Urinary bladder (tissue), 4 donors: ENCODE results near the gene ELP4. TPM values are rescaled to one million over a fixed set of nuclear protein-coding genes. Genes with fewer than 3 reads are reported as not detected.

ENCODE experiments used
- DNase-seq: peaks from one replicate; pipeline ENCODE4 v3.0.0-alpha.2; 2015; ENCODE audit errors: extremely low spot score
- H3K27ac ChIP-seq: one replicate; pipeline ENCODE4 v1.5.1; 2013; ENCODE audit warnings: low read depth, mild to moderate bottlenecking, moderate library complexity
- H3K36me3 ChIP-seq: one replicate; pipeline ENCODE4 v1.6.1; 2013; ENCODE audit warnings: mild to moderate bottlenecking, moderate library complexity; ENCODE audit not compliant: insufficient read depth
- H3K4me1 ChIP-seq: one replicate; pipeline ENCODE4 v1.6.1; 2013; ENCODE audit warnings: mild to moderate bottlenecking, moderate library complexity; ENCODE audit not compliant: insufficient read depth
- H3K4me3 ChIP-seq: one replicate; pipeline ENCODE4 v1.5.1; 2013; ENCODE audit warnings: low read depth, low read length
- WGBS: extraction: QIAGEN DNeasy Blood & Tissue Kit; methylation state at CpG from one replicate; pipeline ENCODE4 v1.1.7; 2013; 5-methylcytosine and 5-hydroxymethylcytosine counted together
- polyA plus RNA-seq: library from polyadenylated mRNA; stranded (reverse); fragments of 200-250 nt; gene quantifications from one replicate; pipeline ENCODE4 v1.2.3, GENCODE V29; 2013
- total RNA-seq: library from RNA; depleted of rRNA; stranded (reverse); fragments of >200 nt; gene quantifications from one replicate; pipeline ENCODE4 v1.2.3, GENCODE V29; 2014
- donor health status: healthy with polysubstance abuse.
- donor health status: healthy.

ELP4 gene
- total and polyA plus RNA-seq, 2 donors, result 13.7 to 66.1 TPM

GRCh38 chr11:31807799-31808667 is 298.5 kb downstream of the ELP4 start:
- H3K4me1 ChIP-seq, result peaks cover 7% of the 10 kb centered on the region
- H3K36me3 ChIP-seq, result no peaks in the 10 kb centered on the region
- DNase-seq, result no peak
- H3K4me3 ChIP-seq, result no peak overlapping the region
- 6% methylated on average over 9 of the region's 9 CpGs for WGBS
- no peak overlapping the region for H3K27ac ChIP-seq

DNA sequence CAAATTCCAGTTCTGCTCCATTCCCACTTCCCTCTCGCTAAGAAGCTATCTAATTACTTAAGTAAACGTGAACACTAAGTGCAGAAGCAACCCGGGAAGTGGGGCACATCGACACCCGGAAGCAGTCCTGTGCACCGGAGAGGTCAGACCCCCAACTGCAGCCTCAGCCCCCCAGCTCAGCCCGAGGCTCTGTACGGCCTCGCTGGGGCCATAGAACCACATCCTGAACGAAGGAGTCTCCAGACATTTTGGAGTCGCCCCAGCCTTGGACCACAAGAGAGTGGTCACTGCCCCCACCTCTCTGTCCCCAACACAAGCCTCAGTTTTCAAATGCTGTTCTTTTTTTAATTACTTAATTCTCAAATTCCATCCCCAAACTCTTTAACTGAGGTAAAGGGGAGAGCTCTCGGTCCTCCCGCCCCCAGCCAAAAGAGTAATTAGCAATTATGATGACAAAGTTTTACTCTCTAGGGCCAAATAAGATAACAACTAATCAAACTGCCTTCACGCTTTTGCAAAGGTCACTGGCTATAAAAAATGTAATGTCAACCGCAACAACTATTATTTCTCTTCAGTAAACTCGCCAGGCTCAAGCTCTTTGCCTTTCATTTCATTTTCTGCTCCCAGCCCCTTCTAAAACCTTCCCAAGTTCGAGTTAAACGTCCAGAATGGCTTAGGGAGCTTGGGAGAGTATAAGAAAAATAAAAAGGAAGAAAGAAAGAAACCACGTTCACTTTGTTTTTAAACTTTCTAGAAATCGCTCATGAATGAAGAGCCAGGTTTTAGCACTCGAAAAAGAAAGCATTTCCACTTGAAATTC is 299.4 kb downstream of the ELP4 start:
- no peak for DNase-seq
- Histone ChIP-seq H3K36me3 (no peaks in the 10 kb centered on the region), H3K4me1 (peaks cover 8% of the 10 kb centered on the region), H3K4me3 (no peak overlapping the region), H3K27ac (no peak overlapping the region)
- WGBS, result 8% methylated on average over 21 of the region's 21 CpGs

GRCh38 chr11:31809541-31809856 is 299.9 kb downstream of the ELP4 start:
- no peak overlapping the region for H3K27ac ChIP-seq
- 25% methylated on average over 6 of the region's 6 CpGs for WGBS
- no peak for DNase-seq
- H3K36me3 ChIP-seq, result no peaks in the 10 kb centered on the region
- H3K4me3 ChIP-seq, result no peak overlapping the region
- H3K4me1 ChIP-seq, result peaks cover 8% of the 10 kb centered on the region

- Histone ChIP-seq H3K4me1 (peaks cover 6% of the 10 kb centered on the region), H3K36me3 (no peaks in the 10 kb centered on the region), H3K27ac (no peak overlapping the region), H3K4me3 (peak overlapping the region; percentile 21)
- DNase-seq, result no peak
- WGBS, result 2% methylated on average over 91 of the region's 91 CpGs
These were observed 300.6 kb downstream of the ELP4 start for GRCh38 chr11:31809857-31810778.

GRCh38 chr11:31810779-31811647 is 301.4 kb downstream of the ELP4 start, which contains the start of gene PAX6:
Gene PAX6 (minus strand): TSS chr11:31811322. CDS start chr11:31806411, 4,911 bp downstream.
- no peak for DNase-seq
- peak within 1 kb of the TSS; percentile 21 for H3K4me3 ChIP-seq
- H3K36me3 ChIP-seq, result no peaks in the 10 kb centered on the region
- H3K4me1 ChIP-seq, result peaks cover 5% of the 10 kb centered on the region
- 3% methylated on average over 49 of the region's 49 CpGs for WGBS
- no peak within 1 kb of the TSS for H3K27ac ChIP-seq

- Histone ChIP-seq H3K4me1 (peaks cover 5% of the 10 kb centered on the region), H3K36me3 (no peaks in the 10 kb centered on the region), H3K27ac (no peak overlapping the region), H3K4me3 (peak overlapping the region; percentile 44)
- 5% methylated on average over 63 of the region's 63 CpGs for WGBS
- no peak for DNase-seq
These were observed 303.1 kb downstream of the ELP4 start for GRCh38 chr11:31812383-31813381.

GRCh38 chr11:31813391-31814175 is 304.0 kb downstream of the ELP4 start:
- DNase-seq, result no peak
- Histone ChIP-seq H3K36me3 (no peaks in the 10 kb centered on the region), H3K4me3 (peak overlapping the region; percentile 44), H3K27ac (no peak overlapping the region), H3K4me1 (peaks cover 5% of the 10 kb centered on the region)
- 4% methylated on average over 35 of the region's 35 CpGs for WGBS

GRCh38 chr11:31814176-31814868 is 304.8 kb downstream of the ELP4 start:
- Histone ChIP-seq H3K4me1 (peaks cover 5% of the 10 kb centered on the region), H3K4me3 (no peak overlapping the region)

GRCh38 chr11:31815711-31816467 is 306.3 kb downstream of the ELP4 start:
- 2% methylated on average over 57 of the region's 57 CpGs for WGBS
- H3K4me3 ChIP-seq, result peak overlapping the region; percentile 8
- H3K4me1 ChIP-seq, result peaks cover 3% of the 10 kb centered on the region

More at GRCh38 chr11:31814176-31814868, 304.8 kb downstream of the ELP4 start:
- no peaks in the 10 kb centered on the region for H3K36me3 ChIP-seq
- WGBS, result 2% methylated on average over 38 of the region's 38 CpGs
- no peak for DNase-seq
- H3K27ac ChIP-seq, result no peak overlapping the region

GRCh38 chr11:31816468-31817053 is 307.0 kb downstream of the ELP4 start:
- peaks cover 3% of the 10 kb centered on the region for H3K4me1 ChIP-seq
- no peak overlapping the region for H3K27ac ChIP-seq
- H3K36me3 ChIP-seq, result no peaks in the 10 kb centered on the region
- 2% methylated on average over 40 of the region's 40 CpGs for WGBS
- no peak for DNase-seq
- H3K4me3 ChIP-seq, result peak overlapping the region; percentile 5

More at GRCh38 chr11:31815711-31816467, 306.3 kb downstream of the ELP4 start:
- no peak for DNase-seq
- H3K36me3 ChIP-seq, result no peaks in the 10 kb centered on the region
- H3K27ac ChIP-seq, result no peak overlapping the region
